ENCODE results near the gene PLEKHN1. TPM values are rescaled to one million over a fixed set of nuclear protein-coding genes. Genes with fewer than 3 reads are reported as not detected.
"Not testable (repeated sequence)": the region's sequence is repeated elsewhere in the genome, so short reads cannot be mapped to it uniquely, and the experiment has no call there.

Gene PLEKHN1
- total RNA-seq, 1 experiment from 2014 or later = 1.2 TPM

DNA sequence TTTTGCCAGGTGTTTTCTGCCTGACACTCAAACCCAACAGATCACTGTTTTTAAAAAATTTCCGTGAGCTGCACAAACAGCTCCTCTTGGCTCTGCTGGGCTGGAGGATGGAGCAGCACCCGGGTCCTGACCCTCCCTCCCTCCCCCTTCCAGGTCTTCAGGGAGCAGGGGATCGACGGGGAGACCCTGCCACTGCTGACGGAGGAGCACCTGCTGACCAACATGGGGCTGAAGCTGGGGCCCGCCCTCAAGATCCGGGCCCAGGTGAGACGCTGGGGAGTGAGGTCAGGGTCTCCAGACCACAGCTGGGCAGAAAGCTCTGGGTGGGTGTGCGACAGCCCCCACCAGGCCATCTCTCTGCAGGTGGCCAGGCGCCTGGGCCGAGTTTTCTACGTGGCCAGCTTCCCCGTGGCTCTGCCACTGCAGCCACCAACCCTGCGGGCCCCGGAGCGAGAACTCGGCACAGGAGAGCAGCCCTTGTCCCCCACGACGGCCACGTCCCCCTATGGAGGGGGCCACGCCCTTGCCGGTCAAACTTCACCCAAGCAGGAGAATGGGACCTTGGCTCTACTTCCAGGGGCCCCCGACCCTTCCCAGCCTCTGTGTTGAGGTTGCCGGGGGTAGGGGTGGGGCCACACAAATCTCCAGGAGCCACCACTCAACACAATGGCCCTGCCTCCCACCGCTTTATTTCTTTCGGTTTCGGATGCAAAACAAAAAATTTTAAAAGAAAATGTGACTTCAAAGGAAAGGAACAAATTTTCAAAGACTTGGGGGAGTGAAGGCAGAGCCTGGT lies 22.5 kb upstream of the PLEKHN1 start:
- no peak for DNase-seq (ENCODE audit: low spot score)

DNA sequence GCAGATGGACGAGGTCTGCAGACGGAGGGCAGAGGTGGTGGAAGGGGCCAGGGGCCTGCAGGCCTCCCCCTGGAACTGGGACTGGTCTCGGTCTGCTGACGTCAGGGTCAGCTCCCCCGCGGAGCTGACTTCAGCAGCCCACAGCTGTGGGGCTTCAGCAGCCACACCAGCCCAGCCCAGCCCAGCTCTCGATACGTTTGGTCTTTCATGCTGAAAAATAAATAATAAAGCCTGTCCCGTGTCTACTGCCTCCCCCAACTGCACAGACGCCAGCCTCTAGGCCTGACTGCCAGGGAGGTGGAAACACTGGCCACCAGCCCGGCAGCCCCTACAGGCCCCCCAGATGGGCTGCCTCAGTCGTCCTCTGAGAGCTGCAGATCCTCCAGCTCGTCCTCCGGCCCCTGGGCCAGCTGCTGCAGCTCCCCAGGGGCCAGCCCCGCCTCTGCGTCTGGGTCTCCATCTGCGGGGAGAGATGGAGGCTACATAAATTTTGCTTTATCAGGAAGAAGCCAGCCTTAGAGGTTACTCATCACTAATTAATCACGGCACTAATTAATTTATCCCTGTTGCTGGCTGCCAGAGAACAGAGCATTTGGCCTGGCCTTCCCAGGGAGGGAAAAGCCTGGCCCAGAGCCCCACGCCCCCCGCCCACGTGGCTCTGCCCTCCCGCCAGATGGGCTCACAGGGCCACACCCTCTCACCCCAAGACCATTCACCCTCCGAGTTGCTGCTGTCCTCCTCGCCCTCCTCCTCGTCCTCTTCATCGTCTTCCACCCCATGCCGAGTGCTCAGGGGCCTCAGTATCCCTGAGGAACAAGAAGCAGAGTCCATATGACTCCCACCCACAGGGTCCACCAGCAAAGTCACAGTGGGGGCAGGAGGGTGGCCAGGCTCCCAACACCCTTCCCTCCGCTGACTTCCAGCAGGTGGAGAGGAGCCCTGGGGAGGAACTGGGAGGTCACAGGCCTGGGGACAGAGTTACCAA lies 21.6 kb upstream of the PLEKHN1 start:
- DNase-seq (ENCODE audit: low spot score) = peak; percentile 59

GRCh38 chr1:945688-946556 lies 20.4 kb upstream of the PLEKHN1 start:
- DNase-seq (ENCODE audit: low spot score) = no peak

- DNase-seq (ENCODE audit: low spot score) = not testable (repeated sequence)
Observed at GRCh38 chr1:946811-947210, 19.5 kb upstream of the PLEKHN1 start.

DNA sequence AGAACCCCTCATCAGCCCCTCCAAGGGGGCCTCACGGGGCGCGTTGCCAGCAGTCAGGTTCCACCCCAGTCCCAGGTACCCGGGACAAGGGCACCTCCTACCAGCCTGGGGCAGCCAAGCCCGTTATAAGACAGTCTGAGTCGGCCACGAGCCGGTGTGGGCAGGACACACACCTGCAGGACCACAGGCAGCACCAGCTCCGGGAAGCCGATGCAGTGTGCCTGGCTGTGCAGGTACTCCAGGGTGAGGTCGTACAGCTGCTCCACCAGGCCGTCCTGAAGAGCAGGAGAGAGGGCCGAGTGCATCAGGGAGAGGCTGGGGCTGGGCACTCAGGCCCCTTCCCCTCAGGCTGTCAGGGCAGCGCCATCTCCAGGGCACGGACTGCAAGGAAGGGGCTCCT lies 18.3 kb upstream of the PLEKHN1 start:
- DNase-seq (ENCODE audit: low spot score) = no peak

- DNase-seq (ENCODE audit: low spot score) = no peak
Observed at GRCh38 chr1:950268-950667, 16.0 kb upstream of the PLEKHN1 start.

GRCh38 chr1:950881-951280 lies 15.4 kb upstream of the PLEKHN1 start:
- DNase-seq (ENCODE audit: low spot score) = no peak

- DNase-seq (ENCODE audit: low spot score) = peak; percentile 40
Observed at GRCh38 chr1:951364-951763, 14.9 kb upstream of the PLEKHN1 start.

- DNase-seq (ENCODE audit: low spot score) = no peak
Observed at GRCh38 chr1:952201-952600, 14.1 kb upstream of the PLEKHN1 start.

- no peak for DNase-seq (ENCODE audit: low spot score)
Observed at GRCh38 chr1:952603-953002, 13.7 kb upstream of the PLEKHN1 start.

DNA sequence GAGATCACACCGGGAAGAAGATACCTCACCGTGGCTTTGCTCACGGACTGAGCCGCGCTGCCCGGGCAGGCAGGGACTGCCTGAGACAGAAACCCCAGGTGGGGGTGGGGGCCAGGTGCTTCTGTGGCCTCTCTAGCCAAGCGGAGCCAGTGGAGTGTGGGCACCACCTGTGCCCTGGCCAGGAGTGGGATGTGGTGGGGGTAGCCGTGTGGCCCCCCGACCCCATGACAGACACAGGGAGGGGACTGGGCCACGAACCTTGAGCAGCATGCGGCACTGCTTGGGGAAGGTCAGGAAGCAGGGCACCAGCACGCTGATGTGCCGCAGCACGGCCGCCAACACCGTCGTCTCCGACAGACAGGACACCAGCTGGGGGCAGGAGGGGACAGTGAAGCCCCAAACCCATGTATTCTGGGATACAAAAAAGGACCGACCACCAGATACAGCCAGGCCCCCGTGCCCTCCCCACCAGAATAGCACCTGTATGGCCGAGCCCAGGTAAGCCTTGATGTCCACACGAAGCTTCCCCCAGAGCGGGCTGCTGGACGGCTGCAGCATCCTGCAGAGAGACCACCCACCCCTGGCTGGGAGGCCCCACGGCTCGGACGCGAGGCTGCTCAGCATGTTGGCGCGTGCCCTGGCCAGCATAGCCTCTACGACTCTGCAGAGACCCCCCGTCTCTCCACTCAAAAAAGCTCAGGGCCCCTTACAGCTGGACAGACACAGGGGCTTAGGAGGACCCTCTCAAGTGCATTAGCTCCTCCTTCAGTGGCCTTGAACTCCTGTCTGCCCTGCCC lies 12.6 kb upstream of the PLEKHN1 start:
- no peak for DNase-seq (ENCODE audit: low spot score)

DNA sequence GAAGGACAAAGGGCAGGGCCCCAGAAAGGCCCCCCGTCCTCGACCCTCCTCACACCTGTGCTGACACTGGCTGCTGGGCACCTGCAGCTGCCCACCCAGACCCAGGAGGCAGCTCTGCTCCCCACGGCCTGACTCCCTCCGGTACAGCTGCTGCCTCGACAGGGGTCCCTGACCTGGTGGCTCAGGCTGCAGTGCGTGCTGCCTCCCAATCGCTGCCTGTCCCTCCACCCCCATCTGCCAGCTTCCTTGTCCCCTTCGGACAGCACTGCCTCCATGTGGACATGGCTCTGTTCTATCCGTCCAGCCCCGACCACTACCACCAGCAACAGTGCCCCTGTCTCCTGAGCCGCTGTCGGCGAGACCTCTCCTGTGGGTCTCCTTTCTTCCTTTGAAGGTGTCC lies 11.4 kb upstream of the PLEKHN1 start:
- DNase-seq (ENCODE audit: low spot score) = no peak

- no peak for DNase-seq (ENCODE audit: low spot score)
Observed at GRCh38 chr1:955474-955873, 10.8 kb upstream of the PLEKHN1 start.

DNA sequence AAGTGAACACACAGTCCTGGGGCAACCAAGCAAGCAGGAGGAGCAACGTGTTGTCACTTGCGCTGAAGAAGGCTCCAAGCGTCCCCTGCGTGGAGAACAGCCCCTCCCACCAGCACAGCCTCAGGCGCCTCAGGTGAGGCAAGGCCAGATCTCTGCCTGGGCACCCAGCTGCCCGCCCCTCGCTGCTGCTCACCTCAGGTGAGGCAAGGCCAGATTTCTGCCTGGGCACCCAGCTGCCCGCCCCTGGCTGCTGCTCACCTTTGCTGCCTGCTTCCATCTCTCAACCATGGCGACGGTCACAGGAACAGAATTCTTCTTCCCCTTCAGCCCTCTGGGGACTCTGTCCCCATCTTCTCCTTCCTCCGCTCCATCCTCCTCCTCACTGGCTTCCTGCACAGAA lies 9.6 kb upstream of the PLEKHN1 start:
- no peak for DNase-seq (ENCODE audit: low spot score)

- peak; percentile 81 for DNase-seq (ENCODE audit: low spot score)
Observed at GRCh38 chr1:958823-959730, 7.2 kb upstream of the PLEKHN1 start, which contains the start of gene NOC2L. TSS of gene NOC2L (minus strand) at chr1:959256. CDS start at chr1:959240, 16 bp downstream.

DNA sequence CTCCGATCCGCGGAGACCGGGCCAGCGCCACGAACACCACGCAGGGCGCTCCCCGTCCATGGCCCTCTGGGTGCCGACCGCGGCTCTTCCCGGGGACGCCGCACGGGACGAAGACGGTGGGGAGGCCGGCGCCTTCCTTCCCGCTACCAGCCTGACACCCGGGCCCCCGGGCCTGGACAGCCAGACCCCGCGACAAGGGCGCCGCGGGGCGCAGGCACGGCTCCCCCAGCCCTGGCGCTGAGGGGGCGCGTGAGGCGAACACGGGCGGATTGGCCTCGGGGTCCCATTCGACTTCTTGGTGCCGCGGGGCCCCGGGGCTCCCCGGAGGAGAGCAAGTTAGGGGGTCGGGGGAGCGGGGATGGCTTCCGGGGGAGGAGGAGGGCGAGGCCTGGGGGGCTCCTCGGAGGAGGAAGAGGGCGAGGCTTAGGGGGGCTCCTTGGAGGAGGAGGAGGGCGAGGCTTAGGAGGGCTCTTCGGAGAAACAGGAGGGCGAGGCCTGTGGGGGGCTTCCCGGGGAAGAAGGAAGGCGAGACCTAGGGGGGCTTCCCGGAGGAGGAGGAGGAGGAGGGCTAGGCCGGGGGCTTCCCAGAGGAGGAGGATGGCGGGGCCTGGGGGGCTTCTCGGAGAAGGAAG lies 6.4 kb upstream of the PLEKHN1 start:
- DNase-seq (ENCODE audit: low spot score) = no peak

GRCh38 chr1:960363-961131 lies 5.7 kb upstream of the PLEKHN1 start, which contains the start of gene KLHL17:
TSS of gene KLHL17 (plus strand) at chr1:960584. CDS start at chr1:960694, 110 bp downstream.
- peak; percentile 60 for DNase-seq (ENCODE audit: low spot score)

DNA sequence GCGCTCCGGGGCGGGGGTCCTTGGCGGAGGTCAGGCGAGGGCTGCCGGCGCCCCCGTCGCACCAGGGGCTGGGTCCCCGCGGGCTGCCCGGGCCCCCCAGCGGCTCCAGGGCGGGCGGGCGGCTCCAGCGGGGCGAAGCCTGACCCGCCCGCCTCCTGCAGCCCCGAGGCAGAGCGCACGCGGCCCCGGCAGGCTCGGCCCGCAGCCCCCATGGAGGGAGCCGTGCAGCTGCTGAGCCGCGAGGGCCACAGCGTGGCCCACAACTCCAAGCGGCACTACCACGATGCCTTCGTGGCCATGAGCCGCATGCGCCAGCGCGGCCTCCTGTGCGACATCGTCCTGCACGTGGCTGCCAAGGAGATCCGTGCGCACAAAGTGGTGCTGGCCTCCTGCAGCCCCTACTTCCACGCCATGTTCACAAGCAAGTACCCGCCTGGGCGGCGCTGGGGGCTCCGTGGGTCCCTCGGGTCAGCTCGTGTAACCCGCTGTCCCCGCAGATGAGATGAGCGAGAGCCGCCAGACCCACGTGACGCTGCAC lies 5.1 kb upstream of the PLEKHN1 start:
- no peak for DNase-seq (ENCODE audit: low spot score)
